ENCODE results near the gene ECT2. TPM values are rescaled to one million over a fixed set of nuclear protein-coding genes. Genes with fewer than 3 reads are reported as not detected.

Gene ECT2
- total RNA-seq, 1 experiment from 2014 or later = 77.4 TPM

GRCh38 chr3:172711454-172711795 is 39.1 kb upstream of the ECT2 start:
- CTCF ChIA-PET = interaction anchor here (0.6 to 1.8 kb wide), 5 partner anchors 37 to 234 kb away, joined by 3 to 38 read pairs (median 4); partner anchors contain the start of gene ECT2
- Histone ChIP-seq H4K20me1 (ENCODE audit: low read length) (peaks cover 29% of the 10 kb centered on the region), H3K36me3 (ENCODE audit: low read depth, low read length) (no peaks in the 10 kb centered on the region), H2AFZ (ENCODE audit: low read length) (peak overlapping the region; percentile 39), H3K9me2 (replicated peaks; ENCODE audit: low read length) (no peaks in the 10 kb centered on the region), H3K4me1 (ENCODE audit: insufficient read depth, low read length) (peaks cover 33% of the 10 kb centered on the region), H3K4me3 (ENCODE audit: low read length) (peak overlapping the region; percentile 93), H3K27me3 (ENCODE audit: low read length) (no peaks in the 10 kb centered on the region), H3K9me3 (ENCODE audit: low read length) (no peaks in the 10 kb centered on the region), H3K79me2 (ENCODE audit: low read length) (peaks cover 44% of the 10 kb centered on the region), H3K9ac (ENCODE audit: low read length) (peak overlapping the region; percentile 55), H3F3A (ENCODE audit: low read length, unreplicated experiment) (peaks cover 11% of the 10 kb centered on the region), H3K4me2 (ENCODE audit: low read length) (peak overlapping the region; percentile 79), H3K27ac (ENCODE audit: low read length) (peak overlapping the region; percentile 91)
- TF ChIP-seq EZH2phosphoT487 (IDR thresholded peaks at IDR 0.05; ENCODE audit: borderline replicate concordance, low read length) = no peak
- no peak for TF ChIP-seq CTCF (conservative IDR thresholded peaks at IDR 0.05; ENCODE audit: low read depth, low read length)
- no peak for TF ChIP-seq EZH2 (IDR thresholded peaks at IDR 0.05; ENCODE audit: low read length, unreplicated experiment)
- intact Hi-C loops (cut with micrococcal nuclease) = loop anchor here (1.0 kb wide), 3 partner anchors 20 to 38 kb away; no protein-coding TSS in a partner anchor
- TSS peak; percentile 97 for BruUV-seq (replicated peaks)
- POLR2A ChIA-PET (ENCODE audit: unreplicated experiment) = interaction anchor here (0.5 to 2.6 kb wide), 6 partner anchors 18 to 89 kb away, joined by 3 to 71 read pairs (median 4); partner anchors contain the start of gene ECT2
- DNase-seq (no peak), ATAC-seq (peak; percentile 24)

- no peak overlapping the region for H2AFZ ChIP-seq (ENCODE audit: low read length)
- no peak overlapping the region for H3K27ac ChIP-seq (ENCODE audit: low read length)
- TF ChIP-seq EZH2phosphoT487 (IDR thresholded peaks at IDR 0.05; ENCODE audit: borderline replicate concordance, low read length) = no peak
- no peak for TF ChIP-seq EZH2 (IDR thresholded peaks at IDR 0.05; ENCODE audit: low read length, unreplicated experiment)
- TF ChIP-seq CTCF (conservative IDR thresholded peaks at IDR 0.05; ENCODE audit: low read depth, low read length) = no peak
- peaks cover 11% of the 10 kb centered on the region for H3F3A ChIP-seq (ENCODE audit: low read length, unreplicated experiment)
- POLR2A ChIA-PET (ENCODE audit: unreplicated experiment) = interaction anchor here (0.7 kb wide), 1 partner anchor 56 kb away, joined by 6 read pairs; no protein-coding TSS in a partner anchor
- ATAC-seq (no peak), DNase-seq (no peak)
- H3K4me3 ChIP-seq (ENCODE audit: low read length) = no peak overlapping the region
- H3K9me2 ChIP-seq (replicated peaks; ENCODE audit: low read length) = no peaks in the 10 kb centered on the region
- intact Hi-C loops (cut with micrococcal nuclease) = no loop called here
- no peaks in the 10 kb centered on the region for H3K36me3 ChIP-seq (ENCODE audit: low read depth, low read length)
- H4K20me1 ChIP-seq (ENCODE audit: low read length) = peaks cover 21% of the 10 kb centered on the region
- CTCF ChIA-PET = no interaction called here
- peaks cover 28% of the 10 kb centered on the region for H3K4me1 ChIP-seq (ENCODE audit: insufficient read depth, low read length)
- no peaks in the 10 kb centered on the region for H3K9me3 ChIP-seq (ENCODE audit: low read length)
- no TSS peak for BruUV-seq (replicated peaks)
- H3K9ac ChIP-seq (ENCODE audit: low read length) = no peak overlapping the region
- H3K4me2 ChIP-seq (ENCODE audit: low read length) = no peak overlapping the region
- peaks cover 26% of the 10 kb centered on the region for H3K79me2 ChIP-seq (ENCODE audit: low read length)
- H3K27me3 ChIP-seq (ENCODE audit: low read length) = no peaks in the 10 kb centered on the region
These were observed 37.2 kb upstream of the ECT2 start for GRCh38 chr3:172713316-172713715.

GRCh38 chr3:172716476-172716875 is 34.0 kb upstream of the ECT2 start:
- Histone ChIP-seq H3K4me2 (ENCODE audit: low read length) (no peak overlapping the region), H3K9me2 (replicated peaks; ENCODE audit: low read length) (no peaks in the 10 kb centered on the region), H3K4me1 (ENCODE audit: insufficient read depth, low read length) (peaks cover 12% of the 10 kb centered on the region), H3F3A (ENCODE audit: low read length, unreplicated experiment) (peaks cover 8% of the 10 kb centered on the region), H4K20me1 (ENCODE audit: low read length) (no peaks in the 10 kb centered on the region), H3K9me3 (ENCODE audit: low read length) (no peaks in the 10 kb centered on the region), H2AFZ (ENCODE audit: low read length) (no peak overlapping the region), H3K36me3 (ENCODE audit: low read depth, low read length) (no peaks in the 10 kb centered on the region), H3K79me2 (ENCODE audit: low read length) (no peaks in the 10 kb centered on the region), H3K9ac (ENCODE audit: low read length) (no peak overlapping the region), H3K27ac (ENCODE audit: low read length) (no peak overlapping the region), H3K27me3 (ENCODE audit: low read length) (no peaks in the 10 kb centered on the region), H3K4me3 (ENCODE audit: low read length) (no peak overlapping the region)
- no TSS peak for BruUV-seq (replicated peaks)
- ATAC-seq (no peak), DNase-seq (no peak)
- intact Hi-C loops (cut with micrococcal nuclease) = no loop called here
- TF ChIP-seq EZH2phosphoT487 (IDR thresholded peaks at IDR 0.05; ENCODE audit: borderline replicate concordance, low read length) (no peak), CTCF (conservative IDR thresholded peaks at IDR 0.05; ENCODE audit: low read depth, low read length) (no peak), EZH2 (IDR thresholded peaks at IDR 0.05; ENCODE audit: low read length, unreplicated experiment) (no peak)
- POLR2A ChIA-PET (ENCODE audit: unreplicated experiment) = no interaction called here
- CTCF ChIA-PET = no interaction called here

Data from PC-3 (cell line).